ENCODE measurements around the gene FAM81A.

DNA sequence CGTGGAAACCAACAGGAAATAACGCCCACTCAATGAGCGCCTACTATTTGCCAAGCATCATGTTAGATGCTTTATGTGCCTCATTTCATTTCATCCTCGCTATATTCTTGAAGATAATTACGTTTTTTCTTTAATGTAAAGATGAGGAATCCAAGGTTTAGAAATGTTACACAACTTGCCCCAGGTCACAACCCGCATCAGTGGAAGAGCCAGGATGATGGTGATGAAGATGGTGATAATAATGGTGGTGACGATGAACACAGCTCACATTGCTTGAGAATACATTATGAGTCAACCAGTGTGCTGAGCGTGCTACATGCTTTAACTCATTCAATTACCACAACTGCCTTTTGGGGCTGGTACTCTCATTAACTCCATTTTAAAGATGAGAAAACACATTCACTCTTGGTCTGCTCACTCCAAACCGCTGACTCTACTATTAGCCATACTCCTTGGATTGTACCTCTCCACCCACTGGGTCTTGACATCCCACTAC lies 43.8 kb upstream of the FAM81A start:
- TF ChIP-seq CTCF (IDR thresholded peaks at IDR 0.05) (no peak), POLR2A (IDR thresholded peaks at IDR 0.05) (no peak)
